Endothelial cell of umbilical vein (primary cell): Measurements from ENCODE around the gene SLC38A8. TPM values are rescaled to one million over a fixed set of nuclear protein-coding genes. Genes with fewer than 3 reads are reported as not detected.

Experiments
- BruUV-seq: library from RNA; stranded (reverse); fragments of 400-500 nt; replicated peaks from 2 replicates; lab custom pipeline; 2021; lab: Mats Ljungman, UMichigan
- CTCF ChIA-PET: fragments of 300-600, 350-600 bp; sonication (Branson Sonifier 250); formaldehyde crosslinking; loops from one replicate; lab custom pipeline; 2021; ENCODE audit warnings: antibody characterized with exemption, inconsistent platforms; lab: Charles Lee
- POLR2A ChIA-PET: fragments of 300-600, 350-600 bp; sonication (Branson Sonifier 250); formaldehyde crosslinking; loops from one replicate; lab custom pipeline; 2021; ENCODE audit warnings: antibody characterized with exemption, inconsistent platforms; lab: Charles Lee
- DNase-seq: peaks from one replicate; pipeline ENCODE4 v3.0.0-alpha.2; 2011; ENCODE audit warnings: low read depth, low spot score
- FAIRE-seq: peaks from 2 replicates; lab custom pipeline; 2011; peaks lifted over from hg19 to GRCh38; lab: Jason Lieb, UNC
- H2AFZ ChIP-seq: 2 replicates; pipeline ENCODE4 v1.6.0; 2012; ENCODE audit warnings: low read depth, low read length, control low read depth, inconsistent platforms
- H3K27ac ChIP-seq: 2 replicates; pipeline ENCODE4 v1.5.1; 2011; ENCODE audit warnings: low read depth, mild to moderate bottlenecking, control low read depth, low read length, moderate library complexity; ENCODE audit not compliant: insufficient read depth
- H3K27me3 ChIP-seq, 2 experiments: 2 replicates each; pipeline versions ENCODE4 v1.6.0 to v1.6.1; 2011; ENCODE audit warnings: low read length in 2 of 2, mixed read lengths in 1 of 2; ENCODE audit not compliant: control insufficient read depth in 2 of 2, insufficient read depth in 2 of 2
- H3K36me3 ChIP-seq, 2 experiments: 2 replicates in 1 of 2; 3 replicates in 1 of 2; pipeline ENCODE4 v1.5.1; 2011; ENCODE audit warnings: low read length in 2 of 2, mild to moderate bottlenecking in 1 of 2, moderate library complexity in 1 of 2; ENCODE audit not compliant: control insufficient read depth in 2 of 2, insufficient read depth in 2 of 2; ENCODE audit errors: extremely low read depth in 1 of 2
- H3K4me1 ChIP-seq: 3 replicates; pipeline ENCODE4 v1.5.1; 2011; ENCODE audit warnings: mild to moderate bottlenecking, low read length; ENCODE audit not compliant: control insufficient read depth, insufficient read depth; ENCODE audit errors: extremely low read depth
- H3K4me2 ChIP-seq: 2 replicates; pipeline ENCODE4 v1.6.1; 2011; ENCODE audit warnings: low read length, control low read depth, mixed read lengths; ENCODE audit not compliant: insufficient read depth
- H3K4me3 ChIP-seq, 3 experiments: fragments of 200-600 bp in 1 of 3; sonication (generic), shearing (Covaris generic) in 1 of 3; replicated peaks in 1 of 3; 2 replicates each; pipeline ENCODE4 v1.5.1; 2011 to 2016; ENCODE audit warnings: control low read depth in 3 of 3, low read length in 3 of 3, mild to moderate bottlenecking in 2 of 3, inconsistent platforms in 1 of 3, low read depth in 1 of 3, moderate library complexity in 1 of 3; ENCODE audit not compliant: insufficient read depth in 1 of 3
- H3K79me2 ChIP-seq: 2 replicates; pipeline ENCODE4 v1.6.0; 2012; ENCODE audit warnings: low read length, inconsistent platforms; ENCODE audit not compliant: control insufficient read depth, insufficient read depth
- H3K9ac ChIP-seq: replicated peaks from 2 replicates; pipeline ENCODE3; 2011; ENCODE audit warnings: low read length, control low read depth; ENCODE audit not compliant: insufficient read depth; ENCODE audit errors: extremely low read depth
- H3K9me1 ChIP-seq: replicated peaks from 3 replicates; pipeline ENCODE4 v1.6.0; 2011; ENCODE audit warnings: mild to moderate bottlenecking, low read length; ENCODE audit not compliant: control insufficient read depth, insufficient read depth; ENCODE audit errors: extremely low read depth
- H3K9me3 ChIP-seq: replicated peaks from 2 replicates; pipeline ENCODE4 v1.5.1; 2012; ENCODE audit warnings: low read length, inconsistent platforms; ENCODE audit not compliant: control insufficient read depth, insufficient read depth
- H4K20me1 ChIP-seq: replicated peaks from 2 replicates; pipeline ENCODE3; 2011; ENCODE audit warnings: mild to moderate bottlenecking, low read length; ENCODE audit not compliant: control insufficient read depth, insufficient read depth; ENCODE audit errors: extremely low read depth
- CTCF ChIP-seq, 2 donors: IDR thresholded peaks; 1 replicate in 1 of 2; 2 replicates in 1 of 2; pipeline ENCODE4 v1.5.1; 2011; ENCODE audit warnings: low read length in 2 of 2, mild to moderate bottlenecking in 2 of 2, moderate library complexity in 2 of 2, control low read depth in 1 of 2, inconsistent platforms in 1 of 2, low read depth in 1 of 2; ENCODE audit not compliant: insufficient read depth in 1 of 2; ENCODE audit errors: extremely low read depth in 1 of 2
- EZH2 ChIP-seq: IDR thresholded peaks from 2 replicates; pipeline ENCODE4 v1.6.1; 2012; ENCODE audit warnings: borderline replicate concordance, low read depth, mild to moderate bottlenecking, moderate library complexity, low read length, inconsistent platforms; ENCODE audit not compliant: severe bottlenecking
- FOS ChIP-seq: IDR thresholded peaks from 2 replicates; pipeline ENCODE4 v1.6.1; 2011; ENCODE audit warnings: mild to moderate bottlenecking, low read length, moderate library complexity, borderline replicate concordance; ENCODE audit not compliant: insufficient read depth
- GATA2 ChIP-seq: IDR thresholded peaks from 2 replicates; pipeline ENCODE4 v1.7.0; 2011; ENCODE audit warnings: low read depth, mild to moderate bottlenecking, moderate library complexity, mixed read lengths, low read length; ENCODE audit not compliant: insufficient read length, insufficient read depth
- JUN ChIP-seq: IDR thresholded peaks from 2 replicates; pipeline ENCODE4 v1.6.1; 2011; ENCODE audit warnings: borderline replicate concordance, low read depth; ENCODE audit not compliant: insufficient read length, insufficient read depth
- MAX ChIP-seq: IDR thresholded peaks from 2 replicates; pipeline ENCODE4 v1.6.1; 2011; ENCODE audit not compliant: insufficient read depth, insufficient read length
- MYC ChIP-seq: IDR thresholded peaks from one replicate; pipeline ENCODE4 v1.6.1; 2011; ENCODE audit warnings: mild to moderate bottlenecking, low read depth, low read length
- POLR2A ChIP-seq: IDR thresholded peaks from 2 replicates; pipeline ENCODE4 v1.6.1; 2012; ENCODE audit warnings: low read depth, mild to moderate bottlenecking, control low read depth, low read length
- POLR2AphosphoS5 ChIP-seq: IDR thresholded peaks from 2 replicates; pipeline ENCODE4 v1.6.1; 2012; ENCODE audit warnings: low read depth, mild to moderate bottlenecking, control low read depth, low read length, moderate library complexity; ENCODE audit not compliant: insufficient read depth
- dilution Hi-C: fragments of 300-500 bp; cut with MboI; formaldehyde crosslinking; loops from one replicate; pipeline ENCODE4 v1.15.0; 2019; ENCODE audit warnings: low sequenced_read_pairs; ENCODE audit not compliant: extremely low pct_ligation_motif_present
- intact Hi-C: fragments of 100-400 bp; cut with micrococcal nuclease; formaldehyde crosslinking; loops from one replicate; pipeline ENCODE4 v1.10.0; 2022
- polyA plus RNA-seq, 4 experiments: library from polyadenylated mRNA; depleted of rRNA in 3 of 4; stranded (reverse) in 3 of 4; unstranded in 1 of 4; fragments of >200 nt; gene quantifications; 2 replicates each; pipeline versions ENCODE4 v1.2.1 to v1.2.3, GENCODE V29; 2011 to 2012; ENCODE audit warnings: missing spikeins in 1 of 4
- total RNA-seq: library from RNA; stranded (reverse); gene quantifications from 2 replicates; pipeline ENCODE4 v1.2.3, GENCODE V29; 2021

The SLC38A8 gene
- total and polyA plus RNA-seq, 2 donors (not counting 3 experiments of a cell fraction or from before 2014, with no cell fraction given): not detected

- Histone ChIP-seq H3K36me3 (no peaks in the 10 kb centered on the region), H3K4me1 (no peaks in the 10 kb centered on the region), H2AFZ (no peak overlapping the region), H3K27me3 (peaks cover 0 to 4% of the 10 kb centered on the region in 2 experiments), H3K4me2 (no peak overlapping the region), H3K4me3 (no peak overlapping the region), H3K9me3 (no peaks in the 10 kb centered on the region), H3K9me1 (no peaks in the 10 kb centered on the region), H3K79me2 (no peaks in the 10 kb centered on the region), H4K20me1 (no peaks in the 10 kb centered on the region), H3K27ac (no peak overlapping the region), H3K9ac (no peak overlapping the region)
- no peak for FAIRE-seq
- POLR2A ChIA-PET: no interaction called here
- BruUV-seq: no TSS peak
- dilution Hi-C loops (no loop called here), intact Hi-C loops (loop anchor here (5.0 kb wide), 1 partner anchor 83 kb away; no protein-coding TSS in a partner anchor)
- CTCF ChIA-PET: interaction anchor here (1.0 to 1.2 kb wide), 2 partner anchors 23 to 87 kb away, joined by 3 read pairs; no protein-coding TSS in a partner anchor
- no peak for DNase-seq
- no peak for TF ChIP-seq MAX
- no peak for TF ChIP-seq MYC
- no peak for TF ChIP-seq GATA2
- TF ChIP-seq JUN: no peak
- no peak for TF ChIP-seq FOS
- TF ChIP-seq POLR2AphosphoS5: no peak
- TF ChIP-seq POLR2A: no peak
- TF ChIP-seq EZH2: no peak
- TF ChIP-seq CTCF (IDR thresholded peaks at IDR 0.05; ENCODE audit: extremely low read depth in 1 of 2, insufficient read depth in 1 of 2, low read depth in 1 of 2, low read length in 2 of 2): no peak
Observed at GRCh38 chr16:84040226-84040822, 2.3 kb downstream of the SLC38A8 start.
